Fibroblast of upper back skin (primary cell): Measurements from ENCODE around the gene CA9.

Source experiments
- DNase-seq: peaks from one replicate; pipeline ENCODE4 v3.0.0-alpha.2; 2013

The CA9 gene

GRCh38 chr9:35691757-35692301 lies 18.1 kb downstream of the CA9 start:
- peak; percentile 27 for DNase-seq

- no peak for DNase-seq
Observed at GRCh38 chr9:35695943-35696401, 22.2 kb downstream of the CA9 start.

- peak; percentile 40 for DNase-seq
Observed at GRCh38 chr9:35696520-35697215, 22.9 kb downstream of the CA9 start.

DNA sequence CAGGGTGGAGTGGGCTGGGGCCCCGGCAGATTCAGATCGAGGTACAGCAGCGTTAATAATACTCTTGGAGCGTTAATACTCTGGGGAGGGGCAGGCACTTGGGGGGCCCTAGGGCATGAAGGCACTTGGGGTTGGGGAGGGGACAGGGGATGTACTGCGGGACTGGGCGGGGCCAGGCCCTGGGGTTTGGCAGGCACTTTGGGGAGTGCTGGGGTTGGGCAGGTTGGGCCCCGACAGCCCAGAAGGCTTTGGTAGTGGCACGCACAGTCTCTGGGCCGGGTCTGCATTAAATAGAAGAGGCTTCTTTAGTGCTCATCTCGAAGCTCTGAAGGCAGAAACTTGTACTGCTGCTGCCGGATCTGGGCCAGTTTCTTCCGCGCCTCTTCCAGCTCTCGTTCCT lies 23.8 kb downstream of the CA9 start:
- no peak for DNase-seq

DNA sequence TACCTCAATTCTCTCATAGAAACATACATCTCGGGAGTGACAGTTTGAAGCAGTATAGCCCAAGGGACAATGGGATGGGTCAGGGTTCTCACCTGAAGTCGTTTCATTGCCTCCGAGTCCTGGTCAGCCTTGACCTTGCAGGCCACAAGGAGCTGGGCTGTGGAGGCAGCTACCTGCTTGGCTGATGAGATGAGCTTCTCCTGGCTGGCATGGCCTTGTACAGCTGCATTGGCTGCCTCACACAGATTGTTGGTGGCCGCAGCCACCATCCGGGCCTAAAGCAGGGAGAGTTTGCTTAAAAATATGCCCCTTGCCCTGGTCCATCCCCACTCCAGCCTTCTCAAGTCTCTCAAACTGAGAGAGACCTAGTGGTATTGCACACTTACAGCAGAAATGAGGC lies 24.5 kb downstream of the CA9 start:
- no peak for DNase-seq

DNA sequence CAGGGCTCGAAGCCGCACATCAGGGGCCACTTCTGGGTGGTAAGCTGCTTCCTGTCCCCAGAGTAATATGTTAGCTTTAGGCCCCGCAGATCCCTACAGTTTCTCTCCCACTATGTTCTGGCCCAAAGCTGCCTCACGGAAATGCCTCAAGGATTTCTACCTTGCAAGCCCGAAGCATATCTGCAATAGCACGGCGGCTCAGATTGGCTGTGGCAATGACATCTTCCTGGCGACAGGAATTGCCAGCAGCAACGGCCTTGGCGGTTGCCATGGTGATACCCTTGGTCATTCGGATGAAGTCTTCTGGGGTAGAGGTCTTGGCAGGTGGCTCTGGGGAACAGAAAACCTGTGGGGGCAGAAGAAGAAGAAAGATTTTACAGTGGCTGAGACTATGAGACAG lies 26.3 kb downstream of the CA9 start:
- DNase-seq: no peak

- DNase-seq: no peak
Observed at GRCh38 chr9:35700942-35701341, 27.2 kb downstream of the CA9 start.

- DNase-seq: no peak
Observed at GRCh38 chr9:35702696-35703095, 29.0 kb downstream of the CA9 start.

GRCh38 chr9:35703906-35704672 lies 30.4 kb downstream of the CA9 start:
- DNase-seq: no peak

GRCh38 chr9:35705372-35705771 lies 31.6 kb downstream of the CA9 start:
- no peak for DNase-seq

- no peak for DNase-seq
Observed at GRCh38 chr9:35705836-35706430, 32.2 kb downstream of the CA9 start.

GRCh38 chr9:35706951-35707350 lies 33.2 kb downstream of the CA9 start:
- no peak for DNase-seq

DNA sequence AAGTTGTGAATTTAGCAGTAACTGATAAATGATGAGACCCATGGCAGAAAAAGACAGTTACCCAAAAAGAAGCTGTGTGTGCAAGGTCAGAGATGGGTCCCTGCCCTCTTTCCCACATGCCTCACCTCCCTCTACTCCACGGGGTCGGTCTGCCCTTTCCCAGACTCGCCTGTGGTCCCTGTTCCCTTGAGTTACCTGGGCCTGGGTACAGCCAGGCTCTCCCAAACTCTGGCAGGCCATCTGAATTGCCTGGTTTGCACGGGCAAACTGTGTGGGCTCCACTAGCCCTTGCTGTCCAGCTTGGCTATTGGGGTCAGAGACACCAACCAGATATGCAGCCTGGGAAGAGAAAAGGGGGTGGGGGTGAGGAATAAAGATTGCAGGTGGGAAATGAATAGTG lies 34.4 kb downstream of the CA9 start:
- no peak for DNase-seq

DNA sequence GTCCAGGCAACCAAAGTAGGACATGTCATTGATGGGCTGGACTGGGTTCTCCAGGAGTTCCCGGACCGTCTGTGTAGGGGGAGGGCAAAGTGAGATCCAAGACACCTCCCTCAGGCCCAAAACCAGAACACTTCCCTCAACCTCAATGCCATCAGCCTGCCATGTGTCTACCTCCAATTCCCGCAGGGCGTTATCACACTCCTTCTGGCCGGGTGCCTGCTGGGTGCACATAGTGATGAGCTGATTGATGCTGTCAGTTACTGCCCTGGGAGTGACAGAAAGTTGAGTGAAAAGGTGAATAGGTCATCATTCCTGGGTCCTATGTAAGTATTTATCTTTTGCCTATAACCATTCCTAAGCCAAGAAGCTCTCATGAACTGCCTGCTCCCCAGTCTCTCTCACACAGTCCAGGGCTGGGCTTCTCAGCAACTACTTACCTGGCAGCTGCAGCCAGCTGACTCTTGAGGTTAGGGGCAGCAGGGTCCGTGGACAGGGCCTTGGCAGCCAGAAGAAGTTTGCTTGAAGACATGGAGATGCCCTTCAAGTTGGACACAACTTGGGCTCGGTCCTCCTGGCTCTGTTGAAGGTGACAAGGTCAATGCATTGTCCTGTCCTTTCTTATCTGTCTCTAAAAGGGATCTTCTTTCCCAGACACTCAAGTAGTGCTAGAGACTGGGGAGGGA lies 37.2 kb downstream of the CA9 start:
- no peak for DNase-seq

DNA sequence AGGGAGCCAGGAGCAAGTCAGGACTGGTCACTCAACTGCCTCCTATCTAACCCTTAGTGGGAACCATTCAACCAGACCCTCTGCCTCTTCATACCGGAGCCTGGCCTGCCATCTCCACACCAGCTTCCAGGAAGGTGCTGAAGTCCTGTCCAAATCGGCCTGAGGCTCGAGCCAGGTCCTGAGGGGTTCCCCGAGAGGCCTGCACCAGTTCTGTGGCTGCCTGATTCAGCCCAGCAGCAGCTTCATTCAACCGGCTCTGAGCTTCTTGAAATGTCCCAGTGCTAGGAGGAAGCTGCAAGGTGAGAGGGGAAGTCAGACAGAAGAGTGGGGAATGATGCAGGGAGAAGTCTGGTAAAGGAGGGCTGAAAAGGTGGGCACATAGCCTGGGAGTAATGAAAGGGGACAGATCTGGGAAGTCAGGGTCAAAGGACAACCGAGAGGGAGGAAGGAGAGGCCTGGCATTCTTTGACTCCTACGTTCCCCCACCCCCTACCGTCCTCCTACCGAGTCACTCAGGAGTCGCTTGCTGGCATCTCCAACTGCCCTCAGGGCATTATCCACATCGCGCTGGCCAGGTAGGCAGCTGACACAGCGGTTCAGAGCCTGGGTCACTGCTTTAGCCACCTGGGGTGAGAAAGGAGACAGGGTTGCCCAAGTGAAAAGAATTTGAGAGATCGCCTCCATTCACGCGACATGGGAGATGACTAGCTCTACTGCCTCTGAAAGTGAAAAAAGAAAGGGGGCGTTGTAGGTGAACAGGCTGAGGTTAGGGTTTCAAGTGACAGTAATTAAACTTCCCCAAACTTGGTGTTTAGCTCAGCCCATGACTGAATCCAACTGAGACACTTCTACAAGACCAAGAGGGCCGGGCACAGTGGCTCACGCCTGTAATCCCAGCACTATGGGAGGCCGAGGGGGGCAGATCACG lies 38.0 kb downstream of the CA9 start:
- no peak for DNase-seq

- DNase-seq: no peak
Observed at GRCh38 chr9:35712762-35713400, 39.2 kb downstream of the CA9 start.

DNA sequence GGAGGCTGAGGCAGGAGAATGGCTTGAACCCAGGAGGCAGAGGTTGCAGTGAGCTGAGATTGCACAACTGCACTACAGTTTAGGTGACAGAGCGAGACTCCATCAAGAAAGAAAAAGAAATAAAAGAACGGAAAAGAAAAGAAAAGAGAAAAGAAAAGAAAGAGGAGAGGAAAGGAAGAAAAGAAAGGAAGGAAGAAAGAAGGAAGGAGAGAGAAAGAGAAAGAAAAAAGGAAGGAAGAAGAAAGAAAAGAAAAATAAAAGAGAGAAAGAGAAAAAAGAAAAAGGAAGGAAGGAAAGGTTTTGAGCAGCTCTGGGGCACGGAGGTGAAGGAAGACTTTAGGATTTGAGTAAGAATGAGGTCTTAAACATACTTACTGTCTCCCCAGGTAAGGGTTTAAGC lies 39.9 kb downstream of the CA9 start:
- no peak for DNase-seq

- DNase-seq: no peak
Observed at GRCh38 chr9:35714123-35714522, 40.4 kb downstream of the CA9 start.

DNA sequence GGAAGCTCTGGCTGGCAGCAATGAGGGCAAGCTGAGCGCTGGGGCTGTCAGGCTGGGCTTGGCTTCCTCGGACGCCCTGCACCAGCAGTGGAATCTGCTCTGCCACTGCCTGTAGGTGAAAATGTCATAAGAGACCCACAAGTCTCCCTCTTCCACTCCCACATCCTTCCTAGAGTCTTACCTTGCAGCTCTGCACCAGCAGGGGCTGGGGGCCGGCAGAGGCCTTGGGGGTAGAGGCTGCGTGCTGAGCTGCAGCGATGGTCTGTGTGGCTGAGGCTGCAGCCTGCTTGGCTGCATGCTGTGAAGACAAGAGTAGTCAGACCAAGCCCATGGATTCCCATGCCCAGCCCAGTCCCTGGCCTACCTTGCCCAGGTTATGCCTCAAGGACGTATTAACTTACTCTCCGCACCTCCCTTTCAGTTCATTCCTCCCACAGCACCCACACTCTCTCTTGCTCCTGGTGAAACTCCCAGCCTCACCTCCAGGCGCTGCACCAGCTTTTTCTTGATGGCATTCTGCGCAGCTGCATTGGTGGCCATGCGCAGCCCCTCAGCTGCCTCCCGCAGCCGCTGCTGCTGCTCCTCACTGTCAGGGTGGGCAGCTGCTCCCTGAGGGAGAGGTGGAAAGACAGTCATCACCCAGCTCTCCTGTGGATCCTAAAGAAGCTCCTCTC lies 41.0 kb downstream of the CA9 start:
- DNase-seq: no peak

DNA sequence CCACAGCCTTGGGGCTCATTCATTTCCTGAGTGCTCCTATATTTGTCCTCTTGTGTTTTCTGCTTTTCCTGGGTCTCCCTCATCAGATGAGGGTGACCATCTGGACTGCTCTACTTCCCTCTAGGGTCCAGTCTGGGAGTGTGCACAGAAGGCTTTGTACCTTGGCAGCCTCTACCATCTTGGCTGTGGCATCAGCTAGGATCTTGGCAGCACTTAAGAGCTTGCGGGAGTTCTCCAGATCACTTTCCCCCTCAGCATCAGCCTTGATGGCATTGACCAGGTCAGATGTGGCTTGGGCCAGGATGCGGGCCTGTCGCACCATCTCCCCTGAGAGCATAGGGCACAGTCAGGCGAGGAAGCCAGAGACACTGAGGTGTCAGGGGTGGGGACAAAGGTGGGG lies 42.5 kb downstream of the CA9 start:
- no peak for DNase-seq
